Measurements from ENCODE around the gene TSPAN19.

Gene TSPAN19

GRCh38 chr12:85072826-85073225 is 36.7 kb upstream of the TSPAN19 start:
- ATAC-seq = no peak
- TF ChIP-seq ZFP30 (CRISPR knock-in tag; IDR thresholded peaks at IDR 0.05) (no peak), TSHZ2 (CRISPR knock-in tag; IDR thresholded peaks at IDR 0.05) (no peak), ESRRG (CRISPR knock-in tag; IDR thresholded peaks at IDR 0.05) (no peak), CREB5 (CRISPR knock-in tag; IDR thresholded peaks at IDR 0.05; ENCODE audit: low read depth) (0 out of 2 replicates have a peak, but pooled peaks have one; percentile 14), ZNF70 (CRISPR knock-in tag; IDR thresholded peaks at IDR 0.05) (no peak), ISL1 (CRISPR knock-in tag; IDR thresholded peaks at IDR 0.05) (0 out of 2 replicates have a peak, but pooled peaks have one; percentile 25), ZC3H10 (CRISPR knock-in tag; IDR thresholded peaks at IDR 0.05) (no peak)

GRCh38 chr12:85065837-85066482 is 29.9 kb upstream of the TSPAN19 start:
- TF ChIP-seq BACH2 (CRISPR knock-in tag; IDR thresholded peaks at IDR 0.05; ENCODE audit: borderline replicate concordance) (no peak), CREB5 (CRISPR knock-in tag; IDR thresholded peaks at IDR 0.05; ENCODE audit: low read depth) (no peak), TCF4 (CRISPR knock-in tag; IDR thresholded peaks at IDR 0.05; ENCODE audit: borderline replicate concordance) (peak; percentile 73; the same call in 1 of the 2 replicates), ARNTL (CRISPR knock-in tag; IDR thresholded peaks at IDR 0.05; ENCODE audit: borderline replicate concordance, low read depth) (no peak), ZNF70 (CRISPR knock-in tag; IDR thresholded peaks at IDR 0.05) (peak; percentile 56; the same call in 1 of the 2 replicates)
- ATAC-seq = no peak

DNA sequence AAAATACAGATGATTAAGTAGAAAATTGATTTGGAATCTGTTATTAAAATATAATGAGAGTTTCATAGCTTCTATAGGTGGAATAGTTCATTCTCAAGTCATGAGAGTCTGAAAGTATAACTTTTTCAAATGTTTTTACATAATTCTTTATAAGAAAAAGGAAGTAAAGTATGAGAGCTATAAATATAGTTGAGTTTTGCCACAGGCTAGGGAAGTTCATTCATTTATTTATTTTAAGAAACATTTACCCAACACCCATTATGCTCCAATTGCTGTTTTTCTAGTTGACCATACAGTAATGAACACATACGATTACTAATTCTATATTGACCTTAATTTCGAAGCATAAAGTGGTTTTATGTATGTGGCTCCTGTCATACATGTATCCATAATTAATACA is 24.8 kb upstream of the TSPAN19 start:
- ATAC-seq = no peak
- TF ChIP-seq ZFP3 (CRISPR knock-in tag; IDR thresholded peaks at IDR 0.05) (no peak), ISL1 (CRISPR knock-in tag; IDR thresholded peaks at IDR 0.05) (no peak), CSDC2 (CRISPR knock-in tag; IDR thresholded peaks at IDR 0.05) (no peak), TCF4 (CRISPR knock-in tag; IDR thresholded peaks at IDR 0.05; ENCODE audit: borderline replicate concordance) (no peak), OSR1 (CRISPR knock-in tag; IDR thresholded peaks at IDR 0.05) (no peak)

- TF ChIP-seq CREB5 (CRISPR knock-in tag; IDR thresholded peaks at IDR 0.05; ENCODE audit: low read depth) (no peak), RARB (CRISPR knock-in tag; IDR thresholded peaks at IDR 0.05) (no peak), PPARA (CRISPR knock-in tag; IDR thresholded peaks at IDR 0.05; ENCODE audit: borderline replicate concordance) (no peak), ZC3H10 (CRISPR knock-in tag; IDR thresholded peaks at IDR 0.05) (no peak), ZFP30 (CRISPR knock-in tag; IDR thresholded peaks at IDR 0.05) (no peak), ZFP3 (CRISPR knock-in tag; IDR thresholded peaks at IDR 0.05) (no peak), TSHZ2 (CRISPR knock-in tag; IDR thresholded peaks at IDR 0.05) (no peak), ZNF70 (CRISPR knock-in tag; IDR thresholded peaks at IDR 0.05) (no peak), TOX (CRISPR knock-in tag; IDR thresholded peaks at IDR 0.05; ENCODE audit: borderline replicate concordance) (no peak), SNAI2 (CRISPR knock-in tag; IDR thresholded peaks at IDR 0.05) (no peak), TCF4 (CRISPR knock-in tag; IDR thresholded peaks at IDR 0.05; ENCODE audit: borderline replicate concordance) (no peak), ISL1 (CRISPR knock-in tag; IDR thresholded peaks at IDR 0.05) (no peak), BACH2 (CRISPR knock-in tag; IDR thresholded peaks at IDR 0.05; ENCODE audit: borderline replicate concordance) (no peak)
- TF ChIP-seq, protein P1, sequence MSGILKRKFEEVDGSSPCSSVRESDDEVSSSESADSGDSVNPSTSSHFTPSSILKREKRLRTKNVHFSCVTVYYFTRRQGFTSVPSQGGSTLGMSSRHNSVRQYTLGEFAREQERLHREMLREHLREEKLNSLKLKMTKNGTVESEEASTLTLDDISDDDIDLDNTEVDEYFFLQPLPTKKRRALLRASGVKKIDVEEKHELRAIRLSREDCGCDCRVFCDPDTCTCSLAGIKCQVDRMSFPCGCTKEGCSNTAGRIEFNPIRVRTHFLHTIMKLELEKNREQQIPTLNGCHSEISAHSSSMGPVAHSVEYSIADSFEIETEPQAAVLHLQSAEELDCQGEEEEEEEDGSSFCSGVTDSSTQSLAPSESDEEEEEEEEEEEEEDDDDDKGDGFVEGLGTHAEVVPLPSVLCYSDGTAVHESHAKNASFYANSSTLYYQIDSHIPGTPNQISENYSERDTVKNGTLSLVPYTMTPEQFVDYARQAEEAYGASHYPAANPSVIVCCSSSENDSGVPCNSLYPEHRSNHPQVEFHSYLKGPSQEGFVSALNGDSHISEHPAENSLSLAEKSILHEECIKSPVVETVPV (CRISPR knock-in tag; IDR thresholded peaks at IDR 0.05) = no peak
These were observed 23.5 kb upstream of the TSPAN19 start for GRCh38 chr12:85059594-85059993.

More at GRCh38 chr12:85059594-85059993, 23.5 kb upstream of the TSPAN19 start:
- no peak for ATAC-seq

All from SK-N-SH treated with all-trans-retinoic acid at 6 μM for 48 hours (cell line).